ENCODE data around the gene DLST.
A peak's percentile ranks its signal among the peaks of the same experiment; 100 is the strongest.

DLST gene

DNA sequence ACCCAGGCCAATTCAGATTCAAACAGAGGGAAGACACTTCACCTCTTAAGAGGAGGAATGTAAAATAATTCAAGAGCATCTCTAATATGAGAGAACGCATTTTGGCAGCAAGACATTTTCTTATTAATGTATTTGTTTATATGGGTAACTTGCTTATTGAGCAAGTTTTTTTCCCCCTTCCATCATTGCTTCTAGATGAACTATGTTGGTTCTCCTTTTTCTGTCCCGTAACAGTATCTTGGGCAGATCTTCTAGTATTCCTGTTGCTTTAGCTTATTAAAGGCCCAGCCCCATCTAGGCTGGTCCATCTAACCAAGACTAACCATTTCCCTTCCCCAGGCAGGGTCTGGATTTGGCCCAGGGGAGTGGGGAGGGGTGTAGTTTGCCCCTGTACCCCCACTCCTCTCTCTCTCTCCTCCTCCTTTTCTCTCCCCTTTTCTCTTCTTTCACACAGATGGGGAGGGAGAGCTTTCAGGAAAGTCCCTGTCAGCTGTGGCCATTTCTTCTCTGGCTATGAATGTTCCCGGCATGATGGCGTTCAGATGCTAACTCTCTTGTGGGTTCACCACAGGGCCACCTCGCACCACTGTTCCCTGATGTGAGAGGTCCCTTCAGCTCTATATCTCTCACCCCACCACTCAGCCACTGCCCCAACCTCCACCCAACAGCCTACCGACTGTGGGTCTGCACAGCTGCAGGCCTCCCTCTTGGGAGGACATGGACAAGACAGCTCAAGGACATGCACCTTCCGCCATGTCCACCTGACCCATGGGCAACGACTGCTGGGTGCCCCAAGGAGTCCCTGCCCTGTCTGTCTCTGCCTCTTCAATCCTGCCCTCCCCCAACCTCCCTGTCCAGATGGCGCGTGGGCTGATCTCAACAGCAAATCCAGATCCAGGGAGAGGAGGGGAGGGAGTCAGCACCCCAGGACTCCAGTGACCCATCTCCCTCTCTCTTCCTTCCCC lies 57.1 kb downstream of the DLST start:
- DNase-seq (ENCODE audit: low read depth in 2 of 3, low spot score in 2 of 3), result no peak

DNA sequence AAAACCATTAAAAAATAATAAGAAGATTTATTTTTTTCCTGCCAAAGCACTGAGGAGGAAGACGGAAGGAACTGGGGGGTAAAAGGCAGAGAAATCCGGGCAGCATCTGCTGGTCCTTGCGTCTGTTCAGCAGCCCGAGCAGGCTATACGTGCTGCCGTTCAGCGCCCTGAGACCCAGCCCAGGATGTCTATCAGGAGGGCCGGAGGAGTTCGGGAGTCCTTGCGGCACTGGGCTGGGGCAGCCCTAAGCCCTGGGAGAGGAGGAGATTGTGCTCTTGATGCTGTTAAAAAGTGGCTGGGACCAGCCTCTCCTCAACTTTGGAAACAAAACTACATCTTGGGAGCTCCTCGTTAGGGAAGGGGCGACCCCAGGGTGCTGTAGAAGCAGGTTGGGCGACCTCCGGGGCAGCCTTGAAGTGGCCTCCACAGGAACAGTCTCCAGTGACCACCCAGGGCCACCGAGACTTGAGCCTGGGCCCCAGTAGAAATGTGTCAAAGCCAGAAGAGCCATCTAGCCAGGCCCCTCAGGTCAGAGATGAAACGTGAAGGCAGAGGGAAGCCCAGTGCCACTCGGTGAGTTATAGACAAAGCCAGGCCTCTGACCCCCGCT lies 59.3 kb downstream of the DLST start:
- DNase-seq (ENCODE audit: low read depth in 2 of 3, low spot score in 2 of 3), result no peak

DNA sequence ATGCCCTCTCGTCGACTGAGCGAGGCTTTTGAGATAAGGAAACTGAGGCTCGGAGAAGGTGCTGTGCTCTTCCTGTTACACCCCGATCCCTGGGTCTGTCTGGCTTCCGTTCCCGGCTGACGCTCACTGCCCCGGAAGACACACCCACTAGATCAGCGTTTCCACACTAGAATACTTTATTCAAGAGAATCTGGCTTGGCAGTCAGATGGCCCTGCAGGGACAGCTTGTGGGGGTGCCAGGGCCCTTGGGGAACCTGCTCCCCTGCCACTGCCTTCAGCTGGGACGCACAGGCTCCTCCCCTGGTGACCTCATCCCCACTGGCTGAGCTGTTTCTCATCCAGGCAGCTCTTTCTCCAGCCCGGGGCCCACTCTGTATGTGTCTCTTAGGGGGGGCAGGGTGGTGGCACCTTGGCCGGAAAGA lies 60.0 kb downstream of the DLST start:
- DNase-seq (ENCODE audit: low read depth in 2 of 3, low spot score in 2 of 3), result peak in 2 of 3 experiments; percentile 28 to 38

DNA sequence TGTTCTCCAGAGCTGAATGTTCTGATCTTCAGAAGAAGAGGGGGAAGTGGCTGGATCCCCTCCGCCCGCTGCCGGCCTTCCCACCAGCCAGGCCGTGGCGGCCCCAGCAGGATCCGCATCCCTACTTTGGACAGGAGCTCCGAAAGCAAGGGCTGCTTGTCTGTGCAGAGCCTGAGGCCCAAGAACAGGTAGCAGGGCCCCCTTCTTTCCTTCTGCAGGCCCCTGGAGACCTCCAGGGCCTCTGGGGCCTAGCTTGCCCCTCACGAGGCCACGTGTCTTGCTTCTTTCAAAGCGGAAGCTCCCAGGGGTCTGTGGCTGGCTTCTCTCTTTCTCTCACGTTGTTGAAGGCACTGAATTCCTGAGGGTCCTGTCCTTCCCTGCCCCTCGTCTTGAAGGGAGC lies 60.5 kb downstream of the DLST start:
- DNase-seq (ENCODE audit: low read depth in 2 of 3, low spot score in 2 of 3), result no peak

DNA sequence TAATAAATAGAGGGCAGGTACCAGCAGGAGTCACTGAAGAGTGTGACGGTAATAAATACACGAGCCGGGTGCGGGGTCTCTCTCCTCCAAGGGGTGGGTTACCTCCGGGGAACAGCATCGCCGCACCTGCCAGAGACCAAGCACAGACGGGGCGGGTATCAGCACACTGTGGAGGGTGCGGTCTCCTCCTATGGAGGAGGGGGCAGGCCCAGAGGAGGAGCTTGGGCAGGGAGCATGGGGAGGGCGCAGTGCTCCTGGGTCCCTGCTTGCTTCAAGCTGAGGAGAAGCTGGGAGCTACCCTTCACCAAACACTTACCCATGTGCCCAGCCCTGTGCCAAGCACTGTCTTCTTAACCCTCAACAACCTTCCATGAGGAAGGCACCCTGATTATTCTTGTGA lies 60.9 kb downstream of the DLST start:
- DNase-seq (ENCODE audit: low read depth in 2 of 3, low spot score in 2 of 3), result no peak

DNA sequence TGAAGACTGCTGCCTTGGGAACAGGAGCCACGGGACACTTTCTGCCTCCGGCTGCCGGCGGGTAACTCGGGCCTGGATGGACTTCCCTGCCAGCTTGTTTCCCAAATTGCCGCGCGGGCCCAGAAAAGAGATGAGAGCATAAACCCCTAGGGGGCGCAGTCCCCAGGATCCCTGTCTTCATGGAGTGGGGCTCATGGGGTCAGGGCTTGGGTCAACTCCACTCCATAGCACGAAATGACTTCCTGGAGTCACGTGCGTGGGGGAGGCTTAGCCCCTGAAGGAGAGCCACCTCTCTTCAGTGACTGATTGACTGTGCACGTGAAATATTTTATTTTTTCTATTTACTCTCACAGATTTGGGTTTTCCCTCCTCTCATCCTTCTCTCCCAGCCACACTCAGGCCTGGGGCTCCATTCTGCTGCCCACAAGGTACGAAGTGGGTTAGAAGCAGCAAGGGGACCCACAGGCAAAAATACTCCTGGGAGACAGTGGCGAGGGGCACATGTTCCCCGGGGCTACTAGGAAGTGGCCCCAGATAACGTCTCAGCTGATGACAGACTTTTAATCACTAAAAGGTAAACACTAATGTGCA lies 63.6 kb downstream of the DLST start:
- DNase-seq (ENCODE audit: low read depth in 2 of 3, low spot score in 2 of 3), result no peak

DNA sequence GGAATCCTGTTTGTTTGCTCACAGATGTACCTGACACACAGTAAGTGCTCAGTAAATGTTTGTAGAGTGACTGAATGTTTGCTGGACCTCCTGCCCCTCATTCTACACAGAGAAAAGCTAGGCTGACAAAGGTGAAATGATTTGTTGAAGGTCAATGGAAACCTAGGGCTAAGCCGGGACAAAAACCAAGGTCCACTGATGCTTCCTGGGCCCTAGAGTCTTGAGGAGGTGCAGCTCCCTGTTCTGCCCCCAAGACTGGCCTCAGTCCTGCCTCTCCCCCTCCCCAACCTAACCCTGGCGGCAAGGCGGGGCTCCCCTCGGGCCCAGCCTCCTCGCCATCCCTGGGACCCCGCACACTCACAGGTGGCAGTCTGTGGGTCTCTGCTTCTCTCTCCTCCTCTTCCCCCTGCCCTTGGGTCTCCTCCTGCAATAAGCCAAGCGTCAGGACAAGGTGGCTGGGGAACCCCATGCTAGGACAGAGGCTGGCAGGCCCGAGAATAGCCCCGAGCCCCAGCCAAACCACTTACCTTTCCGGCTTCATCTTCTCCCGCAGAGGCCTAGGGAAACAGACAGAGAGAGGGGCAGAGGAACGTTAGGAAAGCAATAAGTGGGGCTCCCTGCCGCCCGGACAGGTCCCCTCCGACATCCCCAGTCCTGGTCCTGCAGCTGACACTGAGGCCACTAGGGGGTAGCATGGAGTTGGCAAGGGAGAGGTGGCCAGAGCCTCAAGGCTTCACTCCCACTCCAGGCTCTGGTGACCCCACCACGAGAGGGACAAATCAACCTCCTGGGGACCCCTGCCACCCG lies 64.3 kb downstream of the DLST start:
- DNase-seq (ENCODE audit: low read depth in 2 of 3, low spot score in 2 of 3), result peak in 2 of 3 experiments; percentile 44 to 65

DNA sequence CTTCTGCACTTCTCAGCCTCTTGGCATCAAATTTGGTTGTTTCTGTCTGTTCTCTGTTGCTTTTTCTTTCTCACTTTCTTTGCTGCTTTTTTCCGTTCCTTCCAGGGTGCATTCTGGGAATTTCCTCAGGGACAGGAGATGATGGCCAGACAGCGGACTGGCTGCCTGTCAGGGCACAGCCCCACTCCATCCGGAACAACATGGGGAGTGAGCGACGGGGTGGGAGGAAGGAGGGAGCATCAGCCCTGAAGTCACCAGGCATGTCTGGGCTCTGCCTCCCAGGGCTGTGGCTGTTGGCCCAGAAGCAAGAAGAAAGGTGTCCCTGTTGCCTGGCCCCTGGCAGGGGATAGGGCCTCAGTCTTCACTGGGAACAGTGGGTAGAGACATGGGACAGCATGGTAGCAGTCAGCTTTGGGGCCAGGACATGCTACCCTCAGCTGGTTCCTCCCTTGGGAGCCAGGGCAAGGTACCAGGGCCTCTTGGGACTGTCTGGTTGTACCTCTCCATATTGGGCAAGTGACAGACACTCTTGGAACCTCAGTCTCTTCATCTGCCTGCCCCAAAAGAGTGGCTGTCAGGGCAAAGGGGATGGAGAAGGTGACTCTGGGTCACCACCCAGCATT lies 65.1 kb downstream of the DLST start:
- DNase-seq (ENCODE audit: low read depth in 2 of 3, low spot score in 2 of 3), result no peak

DNA sequence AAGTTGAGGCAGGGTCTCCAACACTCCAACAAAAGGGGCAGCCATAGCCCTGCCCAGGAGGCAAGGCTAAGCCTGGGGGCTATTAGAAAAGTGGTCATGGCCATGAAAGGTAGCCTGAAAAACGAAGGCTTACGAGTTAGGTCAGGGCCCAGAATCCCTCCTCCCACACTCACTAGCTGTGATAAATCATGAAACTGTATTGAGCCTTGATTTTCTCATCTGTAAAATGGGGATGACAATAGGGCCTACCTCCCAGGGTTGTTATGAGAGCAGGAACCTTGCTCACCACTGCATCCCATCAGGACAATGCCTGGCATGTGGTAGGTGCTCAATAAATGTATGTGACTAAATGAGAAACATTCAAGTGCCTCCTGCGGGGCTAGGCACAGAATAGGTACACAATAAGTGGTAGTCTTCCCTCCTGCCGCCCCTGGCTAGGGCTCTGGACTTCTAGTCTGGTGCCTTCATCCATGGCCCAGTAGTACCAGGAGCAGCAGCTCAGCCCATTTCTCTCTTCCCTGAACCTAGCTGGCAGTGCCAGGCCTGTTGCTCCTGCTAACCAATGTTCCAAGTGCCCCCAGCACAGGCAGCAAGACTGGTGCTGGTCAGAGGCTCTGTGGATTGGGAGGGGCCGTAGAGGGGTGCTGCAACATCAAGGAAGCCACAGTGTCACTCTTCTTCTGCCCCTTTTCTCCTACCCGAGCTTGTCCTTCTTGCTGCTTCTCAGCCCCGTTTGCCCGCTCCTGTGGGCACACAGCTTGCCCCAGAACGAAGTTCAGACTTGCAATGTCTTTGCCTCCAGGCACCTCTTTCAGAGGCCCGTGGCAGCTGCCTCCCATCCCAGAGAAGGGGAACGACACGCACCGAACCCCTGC lies 65.9 kb downstream of the DLST start:
- no peak for DNase-seq (ENCODE audit: low read depth in 2 of 3, low spot score in 2 of 3)

DNA sequence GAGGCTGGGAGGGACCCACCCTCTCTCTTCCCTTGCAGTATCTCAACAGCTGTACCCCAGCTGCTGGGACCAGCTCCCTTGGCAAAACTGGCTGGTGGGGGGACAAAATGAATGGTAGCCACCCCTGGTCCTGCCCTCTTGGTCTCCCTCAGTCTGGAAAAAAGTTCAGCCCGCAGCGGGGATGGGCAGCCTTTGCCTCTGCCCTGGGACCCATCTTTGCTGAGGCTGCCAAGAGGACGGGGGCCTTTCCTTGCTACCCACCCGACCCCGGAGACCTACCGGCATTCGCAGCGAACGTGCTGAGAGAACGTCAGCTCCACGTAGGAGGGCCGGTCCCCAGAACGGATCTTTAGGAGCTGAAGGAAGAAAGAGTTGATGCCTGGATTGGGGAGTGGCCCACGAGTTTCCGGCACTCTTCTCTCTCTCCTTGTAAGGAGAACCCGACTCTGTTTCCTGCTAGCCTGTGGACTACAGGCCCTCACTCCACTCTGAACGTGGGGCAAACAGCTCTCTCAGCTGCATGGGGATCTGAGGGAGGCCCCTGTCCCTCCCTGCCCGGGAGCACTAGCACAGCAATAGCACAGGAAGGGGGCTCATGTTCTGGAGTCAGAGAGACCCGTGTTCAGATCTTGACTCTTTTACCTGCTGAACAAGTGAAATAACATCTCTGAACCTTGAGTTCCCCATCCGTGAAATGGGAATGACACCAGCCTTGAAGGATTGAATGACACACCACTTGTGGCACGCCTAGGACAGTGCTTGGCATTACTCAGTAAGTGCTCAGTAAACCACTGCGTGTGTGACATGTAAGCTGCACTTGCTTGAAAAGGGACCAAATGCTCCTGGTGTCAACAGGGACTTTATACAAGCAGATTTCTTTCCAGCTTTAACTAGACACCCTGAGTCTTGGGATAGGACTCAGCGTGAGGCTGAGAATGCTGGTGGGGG lies 66.8 kb downstream of the DLST start:
- no peak for DNase-seq (ENCODE audit: low read depth in 2 of 3, low spot score in 2 of 3)

DNA sequence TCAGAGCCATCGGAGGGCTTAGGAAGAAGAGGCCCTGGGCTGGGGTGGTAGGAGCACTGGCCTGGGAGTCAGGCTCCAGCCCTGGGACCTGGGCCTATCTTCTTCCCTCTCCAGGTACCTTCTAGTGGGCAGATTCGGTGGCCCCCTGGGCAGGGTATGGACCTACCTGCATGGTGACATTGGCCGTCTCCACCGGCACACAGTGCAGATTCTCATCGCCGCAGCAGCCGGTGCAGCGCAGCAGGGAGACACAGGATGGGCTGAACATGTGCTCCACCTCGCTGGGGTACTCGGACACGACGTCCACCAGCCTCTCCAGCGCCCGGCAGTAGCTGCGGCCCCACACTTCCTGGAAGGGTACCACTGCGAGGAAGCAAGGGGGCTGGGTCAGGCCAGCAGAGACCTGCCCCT lies 67.5 kb downstream of the DLST start:
- DNase-seq (ENCODE audit: low read depth in 2 of 3, low spot score in 2 of 3), result no peak

DNA sequence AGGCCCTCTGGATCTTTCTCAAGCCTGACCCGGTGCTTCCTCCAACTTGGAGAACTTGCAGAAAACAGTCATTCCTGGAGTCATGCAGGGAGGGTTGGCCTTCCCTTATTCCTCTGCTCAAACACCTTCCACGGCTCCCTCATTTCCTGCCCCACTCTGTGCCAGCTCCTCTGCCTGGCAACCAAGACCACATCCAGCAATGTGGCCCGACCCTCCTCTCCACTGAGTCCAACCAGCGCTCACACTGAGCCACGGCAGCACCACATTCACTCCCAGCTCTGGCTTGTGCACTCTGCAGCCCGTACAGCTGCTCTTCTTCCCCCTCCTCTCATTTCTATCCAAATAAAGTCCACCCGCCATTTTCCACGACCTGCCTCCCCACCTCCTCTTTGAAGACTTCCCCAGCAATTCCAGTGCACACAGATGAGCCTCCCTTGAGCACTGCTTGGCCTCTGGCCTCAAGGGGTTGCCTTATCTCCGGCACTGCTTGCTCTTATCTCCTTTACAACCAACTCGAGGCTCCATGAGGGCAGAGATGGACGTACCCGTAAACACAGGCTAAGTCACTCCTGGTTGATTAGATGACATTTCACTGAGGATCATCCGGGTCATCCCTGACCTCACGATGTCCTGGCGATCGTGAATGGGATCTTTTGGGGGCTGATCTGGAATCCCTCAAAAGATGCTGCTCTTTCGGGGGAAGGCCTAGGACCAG lies 68.3 kb downstream of the DLST start:
- DNase-seq (ENCODE audit: low read depth in 2 of 3, low spot score in 2 of 3), result no peak

DNA sequence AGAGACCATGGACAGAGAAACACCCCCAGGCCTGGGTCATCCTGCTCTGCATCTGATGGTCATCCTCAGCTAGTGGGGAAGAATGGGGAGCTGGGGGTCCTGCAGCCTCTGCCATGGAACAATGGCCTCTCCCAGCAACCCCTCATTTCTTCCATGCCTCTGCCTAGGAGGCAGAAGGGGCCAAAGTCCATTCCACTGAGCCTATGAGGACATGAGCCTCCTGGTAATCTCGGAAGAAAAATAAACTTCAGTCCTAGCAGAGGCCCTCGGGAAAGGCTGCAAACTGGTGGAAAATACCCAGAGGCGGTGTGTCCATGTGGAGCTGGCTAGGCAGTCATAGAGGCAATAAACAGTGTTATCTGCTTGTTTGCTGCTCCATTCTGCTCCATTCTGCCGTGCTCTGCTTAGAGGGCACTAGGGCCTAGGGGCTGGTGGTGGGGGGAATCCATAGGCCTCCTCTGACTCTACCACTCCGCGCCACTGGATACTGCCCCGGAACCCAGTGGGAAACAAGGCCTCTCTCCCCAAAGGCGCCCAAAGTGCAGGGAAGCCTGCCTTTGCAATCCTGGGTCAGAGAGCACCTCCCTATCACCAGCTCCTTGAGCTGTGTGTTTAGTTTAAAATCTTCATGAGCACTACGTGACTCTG lies 69.2 kb downstream of the DLST start:
- DNase-seq (ENCODE audit: low read depth in 2 of 3, low spot score in 2 of 3), result no peak

DNA sequence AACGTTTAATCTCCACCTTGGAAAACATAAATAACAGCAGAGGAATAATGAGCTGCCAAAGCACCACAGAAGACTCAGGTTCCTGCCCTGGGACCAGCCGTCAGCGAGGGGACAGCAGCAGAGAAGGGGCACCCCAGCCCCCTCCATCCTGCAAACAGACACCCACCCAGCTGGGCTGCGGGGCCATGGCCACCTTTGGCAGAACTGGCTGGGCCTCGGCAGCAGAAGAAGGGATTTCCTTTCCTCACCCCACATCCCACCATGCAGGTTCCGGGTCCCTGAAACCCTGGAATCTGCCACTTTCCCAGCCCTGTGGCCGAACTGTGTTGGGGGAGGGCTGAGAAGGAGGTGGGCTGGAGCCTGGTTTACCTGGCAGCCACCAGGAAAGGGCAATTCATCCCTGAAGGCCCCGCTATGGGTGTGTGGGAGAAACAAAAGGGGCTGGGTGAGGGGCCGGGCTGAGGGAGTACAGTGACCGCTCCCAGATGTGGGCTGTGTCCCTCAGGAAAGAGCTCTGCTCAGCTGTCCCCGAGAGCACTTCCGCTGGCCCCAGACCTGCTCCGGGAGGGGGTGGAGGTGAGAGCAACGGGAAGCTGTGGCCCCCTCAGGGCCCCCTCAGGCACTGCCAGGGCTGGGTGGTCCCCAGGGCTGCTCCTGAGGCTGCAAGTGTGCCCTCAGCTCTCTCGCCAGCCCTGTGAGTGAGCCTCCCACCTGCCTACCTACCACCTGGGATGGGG lies 69.9 kb downstream of the DLST start:
- no peak for DNase-seq (ENCODE audit: low read depth in 2 of 3, low spot score in 2 of 3)

DNA sequence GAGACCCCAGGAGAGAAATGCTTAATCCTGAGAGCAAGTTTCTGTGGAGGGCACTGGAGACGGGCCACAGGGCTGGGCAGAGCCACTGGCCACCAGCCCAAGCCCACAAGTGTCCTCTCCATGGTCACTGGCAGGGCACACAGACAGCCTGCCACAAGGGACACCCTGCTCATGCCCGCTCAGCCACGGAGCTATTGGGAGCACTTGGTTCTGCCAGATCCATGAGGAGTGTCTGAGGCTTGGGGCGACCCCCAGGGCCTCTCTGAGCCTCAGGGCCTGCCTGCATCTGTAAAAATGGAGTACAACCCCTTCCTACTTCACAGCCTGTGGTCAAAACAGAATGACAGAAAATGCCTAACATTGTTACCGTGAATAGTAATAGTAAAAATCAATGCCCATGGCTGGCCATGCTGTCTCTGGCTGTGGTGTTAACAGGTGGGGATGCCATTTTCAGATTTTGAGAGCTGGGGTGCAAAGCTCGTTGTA lies 70.5 kb downstream of the DLST start:
- DNase-seq (ENCODE audit: low read depth in 2 of 3, low spot score in 2 of 3), result no peak

DNA sequence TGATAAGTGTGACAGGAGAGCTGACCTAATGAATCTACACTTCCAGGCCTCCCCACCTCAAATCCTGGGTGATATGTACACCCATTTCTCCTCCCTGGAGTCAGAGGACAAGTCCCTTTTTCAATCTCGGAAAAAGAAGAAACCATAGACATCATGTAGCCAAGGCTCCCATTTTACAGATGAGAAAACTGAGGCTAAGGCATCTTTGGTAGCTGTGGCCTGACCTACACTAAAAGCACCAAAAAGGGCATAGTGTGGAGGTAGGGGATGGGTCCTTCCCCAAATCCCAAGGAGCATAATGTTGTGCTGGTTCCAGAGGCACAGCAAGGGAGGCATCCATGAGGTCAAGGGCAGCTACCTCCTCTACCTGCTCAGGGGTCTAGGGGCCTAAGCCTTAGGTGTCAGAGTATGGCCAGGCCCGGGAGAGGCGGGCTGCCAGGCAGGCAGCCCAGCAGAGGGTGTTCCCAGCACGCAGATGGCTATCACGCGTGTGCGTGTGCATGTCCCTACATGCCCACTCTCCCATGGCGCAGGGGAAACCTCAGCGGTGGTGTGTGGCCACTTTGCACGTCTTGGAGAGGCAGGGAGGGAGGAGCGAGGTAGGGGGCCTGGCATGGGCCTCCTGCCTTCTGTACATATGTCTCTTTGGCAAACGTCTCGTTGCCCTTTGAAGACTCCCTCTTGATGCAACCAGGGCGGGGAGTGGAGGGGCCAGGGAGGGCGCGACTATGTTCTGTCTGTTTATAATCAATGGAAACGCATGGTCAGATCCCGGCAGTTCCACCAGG lies 71.2 kb downstream of the DLST start:
- DNase-seq (ENCODE audit: low read depth in 2 of 3, low spot score in 2 of 3), result no peak
